Stimulated activated CD8-positive, alpha-beta memory T cell treated with anti-CD3 and anti-CD28 coated beads, Interleukin-15, amount 100 ng/mL, for 48 hours (primary cell): ENCODE data around the gene NNT.
"Not testable (repeated sequence)": the region's sequence is repeated elsewhere in the genome, so short reads cannot be mapped to it uniquely, and the experiment has no call there.

Experiments
- DNase-seq, 2 donors: peaks; one replicate each; pipeline ENCODE4 v3.0.0-alpha.2; 2020; ENCODE audit warnings: low read depth in 2 of 2

NNT gene

GRCh38 chr5:43582082-43583005, 20.6 kb upstream of the NNT start:
- no peak for DNase-seq

GRCh38 chr5:43583724-43584123, 19.3 kb upstream of the NNT start:
- no peak for DNase-seq

DNA sequence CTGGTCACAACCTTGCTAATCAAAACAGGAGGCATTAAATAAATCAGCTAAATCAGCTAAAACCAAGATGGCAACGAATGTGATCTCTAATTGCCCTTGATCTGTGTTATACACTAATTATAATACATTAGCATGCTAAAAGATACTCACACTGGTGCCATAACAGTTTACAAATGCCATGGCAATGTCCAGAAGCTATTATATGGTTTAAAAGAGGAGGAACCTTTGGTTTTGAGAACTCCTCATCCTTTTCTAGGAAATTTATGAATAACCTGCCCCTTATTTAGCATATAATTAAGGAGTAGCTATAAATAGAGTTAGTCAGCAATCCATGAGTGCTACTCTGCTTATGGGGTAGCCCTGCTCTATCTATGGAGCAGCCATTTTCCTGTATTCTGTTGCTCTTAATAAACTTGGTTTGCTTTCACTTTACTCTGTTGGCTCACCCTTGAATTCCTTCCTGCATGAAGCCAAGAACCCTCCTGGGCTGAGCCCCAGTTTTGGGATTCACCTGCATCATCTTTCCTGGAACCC, 18.7 kb upstream of the NNT start:
- DNase-seq, result no peak

DNA sequence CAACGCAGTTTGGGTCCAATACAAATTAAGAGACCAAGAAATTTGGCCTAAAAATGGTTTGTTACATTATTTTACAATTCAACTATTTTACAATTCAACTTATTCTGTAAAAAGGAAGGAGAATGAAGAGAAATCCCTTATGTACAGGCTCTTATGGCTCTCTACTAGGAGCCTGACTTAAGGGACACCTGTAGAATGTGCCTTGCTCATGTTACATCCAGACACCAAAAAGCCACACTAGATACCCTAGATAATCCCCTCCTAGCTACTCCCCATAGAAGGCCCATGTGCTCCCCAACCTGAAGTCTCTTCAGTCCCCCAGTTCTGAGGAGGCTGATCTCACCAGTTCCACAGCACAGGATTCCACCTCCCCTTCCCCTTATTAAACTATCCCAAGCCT, 14.1 kb upstream of the NNT start:
- DNase-seq, result no peak

DNA sequence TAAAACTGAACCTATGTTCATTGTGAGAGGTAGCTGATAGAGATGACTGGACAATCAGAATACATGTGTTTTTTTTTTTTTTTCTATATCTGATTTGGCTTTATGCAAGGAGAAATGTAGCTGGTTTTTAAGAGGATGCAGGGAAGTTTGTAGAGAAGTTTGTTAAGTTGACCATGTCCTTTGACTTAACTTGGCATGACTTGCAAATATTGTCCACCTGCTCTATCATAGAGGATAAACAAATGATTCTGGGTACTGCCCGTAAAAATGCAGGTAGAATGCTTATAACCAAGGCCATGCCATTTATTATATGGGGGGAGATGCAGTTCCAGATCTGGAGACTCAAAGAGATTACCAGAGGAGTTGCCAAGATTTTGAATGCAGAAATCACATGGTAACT, 13.7 kb upstream of the NNT start:
- no peak for DNase-seq

DNA sequence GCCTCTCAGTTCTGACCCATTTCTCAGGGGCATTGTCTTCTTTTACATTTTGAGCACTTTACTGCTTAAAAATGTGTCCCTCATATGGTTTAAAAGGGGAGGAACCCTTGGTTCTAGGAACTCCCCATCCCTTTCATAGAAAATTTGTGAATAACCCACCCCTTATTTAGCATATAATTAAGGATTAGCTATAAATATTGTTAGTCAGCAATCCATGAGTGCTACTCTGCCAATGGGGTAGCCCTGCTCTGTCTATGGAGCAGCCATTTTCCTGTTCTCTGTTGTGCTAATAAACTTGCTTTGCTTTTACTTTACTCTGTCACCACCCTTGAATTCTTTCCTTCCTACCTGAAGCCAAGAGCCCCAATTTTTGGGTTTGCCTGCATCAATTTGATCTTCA, 12.3 kb upstream of the NNT start:
- DNase-seq, result no peak

- DNase-seq, result no peak
Observed at GRCh38 chr5:43592363-43592762, 10.6 kb upstream of the NNT start.

GRCh38 chr5:43598927-43599326, 4.1 kb upstream of the NNT start:
- not testable (repeated sequence) for DNase-seq

DNA sequence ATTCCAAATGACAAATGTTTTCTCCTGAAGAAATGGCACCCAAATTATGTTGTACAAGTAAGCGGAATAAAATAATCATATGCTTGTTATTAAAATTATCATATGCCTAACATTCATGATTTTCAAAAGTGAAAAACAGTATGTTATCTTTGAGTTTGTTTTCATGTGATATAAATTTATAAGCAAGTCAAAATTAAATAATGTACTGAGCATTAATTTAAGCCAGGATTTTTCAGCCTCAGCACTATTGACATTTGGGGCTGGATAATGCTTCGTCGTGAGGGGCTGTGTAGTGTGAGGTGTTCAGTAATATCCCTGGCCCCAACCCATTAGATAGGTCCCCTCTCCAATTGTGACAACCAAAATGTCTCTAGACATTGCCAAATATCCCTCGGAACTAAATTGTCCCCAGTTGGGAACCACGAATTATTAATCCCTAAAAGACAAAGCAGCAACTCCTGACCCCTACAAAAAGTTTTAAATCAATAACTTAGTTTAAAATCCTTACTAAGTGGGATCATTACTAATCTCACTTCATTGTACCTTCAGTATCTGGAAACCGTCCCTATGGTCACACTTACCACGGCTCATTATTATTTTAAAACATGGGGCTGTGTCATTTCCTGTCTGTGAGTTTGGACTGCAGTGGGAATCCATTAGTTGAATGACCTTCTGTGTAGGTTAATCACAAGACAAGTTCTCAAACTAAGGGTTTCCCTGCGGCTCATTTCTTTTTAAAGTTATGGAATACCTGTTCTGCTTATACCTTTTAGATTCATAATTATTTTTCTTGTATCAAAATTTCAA, 1.3 kb upstream of the NNT start:
- DNase-seq, result no peak

DNA sequence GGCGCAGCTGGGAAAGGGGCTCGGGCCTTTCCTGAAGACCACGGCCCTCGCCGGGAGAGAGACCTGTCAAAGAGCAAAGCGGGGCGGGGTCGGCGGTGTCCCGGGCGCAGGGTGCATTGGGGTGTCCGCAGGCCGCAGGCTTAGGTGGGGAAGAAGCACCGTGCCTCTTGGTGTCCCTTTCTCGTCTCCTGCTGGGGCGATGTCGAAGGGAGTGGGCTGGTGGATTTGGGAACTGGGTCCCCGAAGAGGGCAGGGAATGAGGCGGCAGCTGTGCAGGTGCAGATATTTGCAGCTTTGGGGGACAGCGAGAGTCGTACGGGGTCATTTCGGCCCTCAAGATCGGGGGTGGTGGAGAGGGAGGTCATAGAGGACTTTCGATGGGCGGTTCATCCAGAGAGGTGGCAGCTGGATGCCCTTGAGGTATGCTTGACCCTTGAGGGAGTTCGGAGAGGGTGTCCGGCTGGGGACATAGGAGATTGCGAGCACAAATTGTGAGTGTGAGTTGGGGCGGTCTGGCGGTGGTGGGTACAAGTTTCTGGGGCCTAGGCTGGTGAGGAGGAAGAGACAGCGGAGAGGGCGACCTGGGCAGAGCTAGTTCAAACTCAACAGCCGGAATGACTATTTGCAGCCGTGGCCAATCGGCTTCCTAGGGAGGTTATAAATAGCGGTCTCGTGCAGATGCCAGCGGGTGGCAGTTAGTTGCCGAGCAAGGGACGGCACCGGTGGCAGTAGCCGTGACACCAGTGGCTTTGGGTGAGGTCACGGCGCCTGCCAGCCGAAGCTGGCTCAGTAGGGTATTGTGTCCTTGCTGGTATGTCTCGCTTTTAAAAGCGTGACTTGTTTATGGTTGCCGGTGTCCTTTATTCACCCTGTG, 601 bp downstream of the NNT start:
- peak; percentile 61 to 65 for DNase-seq

GRCh38 chr5:43604699-43605098, 1.7 kb downstream of the NNT start:
- no peak for DNase-seq

DNA sequence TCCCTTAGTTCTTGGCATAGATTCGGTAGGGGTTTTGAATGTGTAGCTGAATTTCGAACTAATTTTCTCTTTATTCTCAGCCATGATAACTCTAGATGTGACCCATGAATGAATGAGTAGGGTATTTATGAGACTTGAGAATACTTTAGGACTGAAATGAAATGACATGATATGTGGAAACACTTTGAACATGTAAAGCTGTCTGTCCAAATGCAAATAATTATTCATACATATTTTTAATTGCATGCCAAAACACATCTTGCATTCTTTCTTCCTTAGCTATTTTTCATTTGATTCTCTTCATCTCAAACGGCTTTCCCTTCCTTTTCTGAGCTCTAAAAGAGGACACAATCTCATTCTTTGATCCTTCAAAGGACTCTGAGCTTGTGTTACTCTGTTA, 3.4 kb downstream of the NNT start:
- no peak for DNase-seq

DNA sequence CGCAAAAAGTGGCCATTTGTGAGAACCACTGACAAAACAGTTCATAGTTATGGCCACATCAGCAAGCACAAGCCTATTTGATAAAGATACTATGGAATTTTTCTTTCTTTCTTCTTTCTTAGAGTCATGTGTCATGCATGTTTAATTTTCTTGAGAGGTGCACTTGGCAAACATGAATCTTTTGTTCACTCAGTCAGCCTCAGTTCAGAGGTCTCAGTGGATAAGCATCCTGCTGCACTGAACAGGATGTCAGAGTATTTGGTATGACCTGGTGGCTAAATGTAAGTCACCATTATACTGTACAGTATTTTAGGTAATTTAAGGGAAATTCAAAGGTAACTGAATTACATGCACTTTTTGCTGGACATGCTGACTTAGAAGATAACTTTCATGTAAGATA, 5.4 kb downstream of the NNT start:
- DNase-seq, result no peak

- no peak for DNase-seq
Observed at GRCh38 chr5:43609752-43610151, 6.8 kb downstream of the NNT start.

DNA sequence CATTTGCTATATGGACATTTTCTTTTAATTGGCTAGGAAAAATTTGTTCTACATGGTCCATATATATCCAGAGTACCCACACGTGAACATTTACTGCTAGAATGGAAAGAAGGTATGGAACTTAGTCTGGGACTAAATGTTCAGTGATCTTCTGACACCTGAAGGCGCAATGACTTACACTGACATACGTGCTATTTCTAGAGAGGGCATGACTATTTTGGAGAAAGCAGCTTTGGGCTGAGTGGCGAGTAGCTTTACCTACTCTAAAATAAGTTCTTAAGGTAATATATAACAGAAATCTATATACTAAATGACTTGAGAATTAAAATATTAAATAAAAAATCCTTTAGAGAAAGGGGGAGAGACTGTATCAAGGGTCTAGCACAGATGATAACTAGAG, 10.4 kb downstream of the NNT start:
- DNase-seq, result no peak

- no peak for DNase-seq
Observed at GRCh38 chr5:43615445-43616184, 12.6 kb downstream of the NNT start.

DNA sequence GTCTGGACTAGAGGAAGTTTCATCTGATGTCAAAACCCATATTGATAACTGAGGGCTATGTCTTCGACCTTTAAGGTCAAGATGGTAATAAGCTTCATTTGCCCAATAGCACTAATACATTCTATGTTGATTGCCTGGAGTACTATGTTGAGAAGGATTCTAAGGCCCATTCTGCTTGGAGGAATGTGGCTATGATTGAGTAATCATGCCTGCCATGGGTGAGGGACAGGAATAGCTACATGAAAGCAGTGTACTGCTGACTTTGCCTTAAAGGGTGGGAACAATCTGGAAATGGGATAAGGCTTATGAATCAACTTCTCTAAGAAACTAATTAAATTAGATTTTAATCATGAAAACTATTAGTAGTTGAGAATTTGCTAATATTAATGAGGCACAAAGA, 13.6 kb downstream of the NNT start:
- no peak for DNase-seq

GRCh38 chr5:43619380-43619779, 16.4 kb downstream of the NNT start:
- DNase-seq, result no peak

DNA sequence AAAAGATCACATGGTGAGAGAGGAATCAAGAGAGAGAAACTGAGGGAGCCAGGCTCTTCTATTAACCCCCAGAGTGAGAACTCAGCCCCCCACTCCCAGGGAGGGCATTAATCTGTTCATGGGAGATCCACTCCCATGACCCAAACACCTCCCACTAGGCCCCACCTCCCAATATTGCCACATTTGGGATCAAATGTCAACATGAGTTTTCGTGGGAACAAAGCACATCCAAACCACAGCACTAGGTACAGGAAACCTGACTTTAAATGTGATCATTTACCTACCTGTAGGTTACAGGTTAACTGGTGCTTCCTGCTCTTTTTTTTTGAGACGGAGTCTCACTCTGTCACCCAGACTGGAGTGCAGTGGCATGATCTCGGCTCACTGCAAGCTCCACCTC, 16.9 kb downstream of the NNT start:
- no peak for DNase-seq

GRCh38 chr5:43620944-43621505, 18.0 kb downstream of the NNT start:
- no peak for DNase-seq

- DNase-seq, result no peak
Observed at GRCh38 chr5:43622074-43622473, 19.1 kb downstream of the NNT start.
